ENCODE measurements around the gene GRIA4.

DNA sequence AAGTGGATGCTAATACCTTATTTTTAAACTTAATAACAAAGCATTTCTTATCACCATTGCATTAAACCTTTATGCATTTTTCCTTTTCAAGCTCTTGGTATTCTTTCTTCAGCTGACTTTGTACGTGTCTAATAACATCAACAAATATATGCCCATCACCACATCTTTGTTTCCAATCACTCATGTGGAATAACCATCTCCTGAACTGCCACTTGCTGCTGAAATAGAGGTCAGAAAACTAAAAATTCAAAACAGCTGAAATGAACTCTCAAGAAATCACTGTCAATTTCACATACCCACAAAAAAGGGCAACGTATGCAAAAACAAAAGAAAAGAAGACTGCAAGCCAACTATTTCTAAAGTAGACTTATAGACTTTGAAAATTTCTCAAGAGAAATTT, 404.7 kb downstream of the GRIA4 start:
- TF ChIP-seq EZH2phosphoT487 (IDR thresholded peaks at IDR 0.05; ENCODE audit: borderline replicate concordance, low read length) = no peak
- TF ChIP-seq, protein P1, sequence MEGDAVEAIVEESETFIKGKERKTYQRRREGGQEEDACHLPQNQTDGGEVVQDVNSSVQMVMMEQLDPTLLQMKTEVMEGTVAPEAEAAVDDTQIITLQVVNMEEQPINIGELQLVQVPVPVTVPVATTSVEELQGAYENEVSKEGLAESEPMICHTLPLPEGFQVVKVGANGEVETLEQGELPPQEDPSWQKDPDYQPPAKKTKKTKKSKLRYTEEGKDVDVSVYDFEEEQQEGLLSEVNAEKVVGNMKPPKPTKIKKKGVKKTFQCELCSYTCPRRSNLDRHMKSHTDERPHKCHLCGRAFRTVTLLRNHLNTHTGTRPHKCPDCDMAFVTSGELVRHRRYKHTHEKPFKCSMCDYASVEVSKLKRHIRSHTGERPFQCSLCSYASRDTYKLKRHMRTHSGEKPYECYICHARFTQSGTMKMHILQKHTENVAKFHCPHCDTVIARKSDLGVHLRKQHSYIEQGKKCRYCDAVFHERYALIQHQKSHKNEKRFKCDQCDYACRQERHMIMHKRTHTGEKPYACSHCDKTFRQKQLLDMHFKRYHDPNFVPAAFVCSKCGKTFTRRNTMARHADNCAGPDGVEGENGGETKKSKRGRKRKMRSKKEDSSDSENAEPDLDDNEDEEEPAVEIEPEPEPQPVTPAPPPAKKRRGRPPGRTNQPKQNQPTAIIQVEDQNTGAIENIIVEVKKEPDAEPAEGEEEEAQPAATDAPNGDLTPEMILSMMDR (IDR thresholded peaks at IDR 0.05; ENCODE audit: low read depth, low read length, poor library complexity, severe bottlenecking) = no peak
